SK-N-SH treated with all-trans-retinoic acid at 6 μM for 48 hours (cell line): ENCODE measurements around the gene RASSF5.

Experiments
- ISL1 ChIP-seq: fragments of 250-450 bp; sonication (Bioruptor Pico); IDR thresholded peaks from 2 replicates; pipeline ENCODE4 v2.1.2; 2022; ENCODE audit warnings: mild to moderate bottlenecking, moderate library complexity
- ZC3H10 ChIP-seq: fragments of 250-450 bp; sonication (Bioruptor Pico); IDR thresholded peaks from 2 replicates; pipeline ENCODE4 v1.5.1; 2021; ENCODE audit warnings: mild to moderate bottlenecking, moderate library complexity

DNA sequence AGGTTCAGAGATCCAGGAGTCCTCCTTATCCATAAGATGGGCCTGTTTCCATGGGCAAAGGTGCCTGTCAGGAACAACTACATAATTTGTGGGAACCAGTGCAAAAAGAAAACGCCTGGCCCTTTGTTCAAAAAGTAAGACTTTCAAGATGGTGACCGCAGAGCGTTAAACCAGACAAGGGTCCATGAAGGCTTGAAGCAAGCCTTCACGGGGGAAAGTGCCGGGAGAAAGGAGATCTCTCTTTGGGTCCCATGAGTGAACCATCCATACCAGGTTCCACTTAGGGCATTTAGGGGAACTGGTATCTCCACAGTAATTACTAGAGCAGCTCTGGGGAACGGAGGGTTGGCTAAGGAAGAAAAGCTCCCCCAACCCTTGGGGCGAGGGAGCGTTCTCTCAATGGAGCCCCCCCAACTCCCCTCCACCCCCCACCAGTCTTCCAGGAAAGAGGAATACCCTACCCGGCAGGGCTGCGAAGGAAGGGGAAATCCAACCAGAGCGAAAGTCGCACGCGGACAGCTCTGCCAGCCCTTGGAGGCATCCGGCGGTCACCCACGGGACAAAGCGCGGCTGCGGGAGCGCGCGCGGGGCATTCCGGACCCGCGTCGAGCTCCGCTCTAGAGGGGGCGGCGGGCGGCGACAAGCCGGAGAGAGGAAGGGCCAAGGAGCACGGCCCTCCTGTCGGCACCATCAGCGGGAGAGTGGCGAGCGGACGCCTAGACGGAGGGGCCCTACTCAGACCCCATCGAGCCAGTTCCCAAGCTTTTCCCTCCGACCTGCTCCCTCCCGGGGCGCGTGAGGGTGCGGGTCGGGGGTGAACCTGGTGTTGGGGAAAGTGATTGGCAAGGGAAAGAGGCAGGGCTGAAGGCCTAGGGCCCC, 687 bp upstream of the RASSF5 start:
- TF ChIP-seq ISL1 (CRISPR knock-in tag) = no peak
- no peak for TF ChIP-seq ZC3H10
